ENCODE data around the gene SHISA8.

The SHISA8 gene

DNA sequence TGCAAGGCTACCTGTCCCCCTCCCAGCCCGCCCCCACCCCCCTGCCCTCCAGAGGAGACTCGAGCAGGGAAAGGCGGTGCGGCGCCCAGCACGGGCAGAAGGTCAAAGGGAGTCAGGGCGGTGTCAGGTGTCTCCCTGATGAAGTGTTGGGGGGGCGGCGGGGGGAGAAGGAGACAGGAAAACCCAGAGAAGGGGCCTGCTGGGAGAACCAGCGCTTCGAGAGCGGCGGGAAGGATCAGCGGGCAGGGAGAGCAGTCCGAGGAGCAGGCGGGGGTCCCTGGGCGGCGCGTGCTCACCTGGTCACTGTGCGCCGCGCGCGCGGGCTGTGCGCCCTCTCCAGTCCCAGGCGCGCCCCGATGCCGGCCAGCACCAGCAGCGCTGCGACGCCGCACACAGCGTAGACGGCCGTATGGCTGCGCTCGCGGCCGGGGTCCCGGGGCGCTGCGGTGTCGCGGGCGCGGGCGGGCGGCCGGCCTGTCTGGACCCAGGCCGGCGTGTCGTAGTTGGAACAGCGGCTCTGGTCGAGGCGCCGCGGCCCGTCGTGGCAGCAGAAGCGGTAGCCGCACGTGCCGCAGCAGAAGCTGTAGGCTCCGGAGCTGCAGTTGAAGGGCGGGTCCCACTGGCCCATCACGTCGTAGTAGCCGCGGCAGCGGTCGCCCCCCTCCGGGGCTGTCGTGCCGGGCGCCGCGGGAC, 886 bp downstream of the SHISA8 start:
- DNase-seq (ENCODE audit: low spot score): no peak

DNA sequence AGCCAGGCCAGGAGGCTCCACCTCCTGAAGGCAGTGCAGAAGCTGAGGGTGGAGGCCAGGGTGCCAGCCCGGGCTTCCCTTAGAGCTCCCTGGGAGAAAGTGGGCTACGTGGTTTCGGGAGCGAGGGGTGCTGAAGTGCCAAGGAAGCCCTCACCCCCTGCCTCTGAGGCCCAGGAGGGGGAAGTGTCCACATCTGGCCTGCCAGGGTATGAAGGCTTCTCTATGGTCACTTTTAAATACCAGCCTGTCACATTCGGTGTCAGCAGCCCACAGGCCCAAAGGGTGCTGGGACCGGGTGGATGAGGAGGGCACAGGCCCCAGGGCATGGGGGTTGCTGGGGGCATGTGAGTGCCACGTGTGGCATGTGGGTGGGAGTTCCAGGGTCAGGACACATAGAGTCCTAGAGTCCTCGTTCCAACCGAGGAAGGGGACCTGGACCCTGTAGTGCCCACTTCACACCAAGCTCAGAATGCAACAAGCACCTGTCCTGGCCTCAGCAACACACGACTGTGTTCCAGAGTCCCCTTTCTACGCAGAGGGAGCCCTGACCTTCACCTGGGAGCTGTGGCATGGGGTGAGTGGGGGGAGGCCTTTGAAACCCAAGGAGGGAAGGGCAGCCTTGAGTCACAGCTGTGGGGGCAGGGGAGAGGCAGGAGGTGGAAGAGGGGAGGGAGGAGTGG, 1.7 kb downstream of the SHISA8 start:
- DNase-seq (ENCODE audit: low spot score): no peak

DNA sequence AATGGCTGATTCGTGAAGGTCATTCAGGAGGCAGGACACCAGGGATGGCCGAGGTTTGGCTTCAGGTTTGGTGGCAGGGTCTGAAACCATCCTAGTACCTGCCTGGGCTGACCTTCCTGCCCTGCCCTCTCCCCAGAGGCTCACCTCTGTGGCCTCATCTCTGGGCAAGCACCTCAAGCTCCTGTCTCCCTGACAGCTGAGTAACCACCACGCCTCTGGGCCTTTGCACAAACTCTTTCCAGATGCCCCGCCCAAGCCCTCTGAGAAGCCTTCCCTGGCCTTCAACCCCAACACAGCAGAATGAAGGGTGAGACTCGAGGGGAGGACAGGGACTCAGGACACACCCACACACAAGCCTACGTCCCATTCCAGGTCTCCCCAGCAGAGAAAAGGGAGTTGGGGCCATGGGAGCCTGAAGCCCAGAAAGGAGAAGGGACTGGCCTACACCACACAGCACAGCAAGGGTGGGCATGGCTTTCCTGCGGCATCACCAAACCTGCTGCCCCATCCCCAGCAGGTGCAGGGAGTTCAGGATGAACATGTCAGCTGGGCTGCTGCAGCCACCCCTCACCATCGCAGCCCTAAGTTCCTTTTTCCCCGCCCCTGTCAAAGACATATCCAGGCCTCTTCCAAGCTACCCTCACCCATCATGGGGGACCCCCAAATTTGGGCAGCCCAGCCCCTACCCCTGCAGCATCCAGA, 2.4 kb downstream of the SHISA8 start:
- no peak for DNase-seq (ENCODE audit: low spot score)

DNA sequence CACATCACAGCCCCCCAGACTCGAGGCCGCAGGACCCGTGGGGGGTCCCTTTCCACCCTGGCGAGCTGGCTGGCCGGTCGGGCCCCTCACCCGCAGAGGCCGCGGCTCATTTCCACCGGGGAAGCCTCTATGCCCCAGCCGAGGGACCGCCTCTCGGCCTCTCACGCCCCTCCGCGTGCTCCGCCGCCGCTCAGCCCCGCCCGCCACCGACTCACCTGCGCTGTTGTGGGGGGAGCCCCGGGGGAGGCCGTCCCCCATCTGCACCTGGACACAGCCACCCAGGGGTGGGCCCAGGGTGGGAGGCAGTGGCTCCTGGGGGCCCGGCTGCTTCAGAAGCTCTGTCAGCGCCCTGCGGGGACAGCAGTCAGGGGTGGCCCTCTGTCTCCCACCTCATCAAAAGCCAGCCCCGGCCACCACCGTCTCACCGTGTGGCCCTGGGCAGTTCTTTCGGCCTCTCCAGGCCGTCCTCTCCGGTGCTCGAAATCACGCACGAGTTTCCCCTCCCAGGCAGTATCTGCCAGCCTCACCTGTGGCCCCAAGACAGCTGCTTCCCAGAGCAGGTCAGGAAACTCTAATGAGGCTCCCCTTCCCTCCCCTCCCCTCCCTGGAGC, 3.8 kb downstream of the SHISA8 start:
- no peak for DNase-seq (ENCODE audit: low spot score)

DNA sequence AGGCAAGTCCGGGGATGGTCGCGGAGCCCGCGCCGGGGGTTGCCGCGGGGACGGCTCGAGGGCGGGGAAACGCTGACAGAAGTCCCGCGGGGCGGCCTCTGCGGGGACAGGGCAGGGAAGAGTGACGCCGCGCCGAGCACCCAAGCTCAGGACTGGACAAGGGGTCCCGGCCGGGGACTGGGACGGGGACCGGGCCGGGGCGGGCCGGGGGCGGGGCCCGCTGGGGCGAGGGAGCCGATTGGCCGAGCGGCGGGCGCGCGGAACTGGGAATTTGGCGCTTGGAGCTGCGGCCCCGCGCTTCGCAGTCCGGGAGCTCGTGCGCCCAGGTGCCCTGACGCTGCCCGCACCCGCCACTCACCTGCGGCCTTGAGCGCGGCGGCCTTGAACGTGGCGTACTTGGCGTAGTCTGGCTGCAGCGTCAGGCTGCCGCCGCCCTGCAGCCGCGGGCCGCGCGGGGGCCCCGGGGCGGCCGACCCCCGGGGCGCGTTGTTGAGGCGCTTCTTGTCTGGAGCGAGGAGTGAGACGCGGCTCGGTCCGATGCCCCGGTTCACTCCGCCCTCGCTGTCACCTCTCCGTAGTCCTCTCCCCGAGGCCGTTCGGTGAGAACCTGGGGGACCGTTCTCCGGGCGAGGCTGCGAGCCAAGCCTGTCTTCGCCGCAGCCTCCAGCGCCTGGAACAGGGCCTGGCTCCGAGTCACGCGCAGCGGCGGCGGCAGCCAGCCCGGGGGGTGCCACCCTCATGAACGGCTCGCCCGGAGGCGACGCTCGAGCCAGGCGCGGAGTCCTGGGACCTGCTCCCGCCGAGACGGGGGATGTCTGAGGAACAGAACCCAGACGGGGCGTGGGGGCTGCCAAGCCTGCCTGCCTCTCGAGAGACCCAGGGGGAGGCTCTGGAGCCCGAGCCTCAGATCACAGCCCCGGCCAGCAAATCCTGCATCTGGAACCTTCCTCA, 4.5 kb downstream of the SHISA8 start:
- DNase-seq (ENCODE audit: low spot score): no peak

DNA sequence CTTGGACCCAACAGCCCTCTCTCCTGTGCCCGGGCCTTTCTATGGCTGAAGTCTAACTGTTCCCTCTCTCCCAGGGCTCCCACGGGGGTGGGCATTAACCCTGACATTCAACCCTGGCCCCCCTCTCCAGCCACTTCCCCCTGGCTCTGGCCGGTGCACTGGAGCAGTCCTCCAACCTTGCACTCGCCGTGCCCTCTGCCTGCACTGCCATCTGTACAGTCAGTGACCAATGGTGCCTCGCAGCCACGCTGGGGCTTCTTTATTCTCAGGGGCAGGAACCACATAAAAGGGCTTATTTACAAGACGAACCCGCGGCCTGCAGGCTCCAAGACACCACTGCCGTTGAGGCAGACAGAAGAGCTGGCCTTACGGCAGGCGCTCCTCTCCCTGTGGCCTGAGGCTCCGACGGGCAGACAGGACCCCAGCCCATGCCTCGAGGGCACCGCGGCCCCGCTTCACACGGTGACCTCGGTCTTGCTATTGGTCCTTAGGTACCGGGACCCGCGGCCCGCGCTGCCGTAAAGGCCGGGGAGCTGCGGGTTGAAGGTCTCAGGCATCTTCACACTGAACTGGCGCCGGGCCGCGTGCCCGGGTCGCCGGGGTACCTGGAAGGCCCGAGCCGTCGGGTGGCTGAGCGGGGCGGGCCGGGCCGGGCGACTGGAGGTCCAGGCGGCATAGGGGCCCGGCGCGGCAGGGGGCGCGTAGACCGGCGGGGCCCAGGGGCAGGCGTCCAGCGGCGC, 5.4 kb downstream of the SHISA8 start:
- DNase-seq (ENCODE audit: low spot score): peak; percentile 76

DNA sequence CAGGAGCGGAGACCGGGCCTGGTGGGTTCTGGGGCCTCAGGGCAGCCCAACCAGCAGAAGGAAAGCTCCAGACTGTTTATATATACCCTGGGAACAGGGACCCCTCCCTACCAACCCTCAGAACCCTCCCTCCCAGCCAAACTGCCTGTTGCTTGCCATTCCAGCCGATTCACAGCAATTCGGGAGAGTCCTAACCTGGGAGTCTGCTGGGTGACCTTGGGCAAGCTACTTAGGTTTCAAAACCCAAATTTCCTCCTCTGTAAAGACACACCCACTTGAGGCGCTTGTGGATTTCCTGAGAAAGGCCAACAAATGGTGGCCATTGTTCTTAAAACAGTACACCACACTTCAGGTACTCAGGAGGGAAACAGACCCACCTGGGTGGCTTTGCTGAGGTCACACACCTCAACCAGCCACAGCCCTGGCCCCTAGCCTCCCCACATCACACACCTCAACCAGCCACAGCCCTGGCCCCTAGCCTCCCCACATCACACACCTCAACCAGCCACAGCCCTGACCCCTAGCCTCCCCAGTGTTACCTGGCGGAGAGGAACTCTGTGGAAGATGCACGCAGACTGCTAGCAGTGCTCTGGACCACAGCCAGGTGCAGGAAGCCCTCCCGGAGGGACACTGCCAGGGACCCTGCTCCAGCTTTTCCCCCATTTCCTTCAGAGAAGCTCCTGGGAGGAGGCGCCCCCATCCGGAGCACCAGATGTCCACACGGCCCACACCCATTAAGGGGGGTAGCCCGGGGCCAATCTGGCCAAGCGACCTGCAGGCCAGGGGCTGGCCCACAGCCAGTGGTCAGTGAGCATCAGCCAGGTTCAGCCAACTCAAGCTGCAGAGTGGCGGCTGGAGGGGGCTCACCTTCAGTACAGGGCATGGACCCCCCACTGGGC, 6.2 kb downstream of the SHISA8 start:
- peak; percentile 39 for DNase-seq (ENCODE audit: low spot score)

DNA sequence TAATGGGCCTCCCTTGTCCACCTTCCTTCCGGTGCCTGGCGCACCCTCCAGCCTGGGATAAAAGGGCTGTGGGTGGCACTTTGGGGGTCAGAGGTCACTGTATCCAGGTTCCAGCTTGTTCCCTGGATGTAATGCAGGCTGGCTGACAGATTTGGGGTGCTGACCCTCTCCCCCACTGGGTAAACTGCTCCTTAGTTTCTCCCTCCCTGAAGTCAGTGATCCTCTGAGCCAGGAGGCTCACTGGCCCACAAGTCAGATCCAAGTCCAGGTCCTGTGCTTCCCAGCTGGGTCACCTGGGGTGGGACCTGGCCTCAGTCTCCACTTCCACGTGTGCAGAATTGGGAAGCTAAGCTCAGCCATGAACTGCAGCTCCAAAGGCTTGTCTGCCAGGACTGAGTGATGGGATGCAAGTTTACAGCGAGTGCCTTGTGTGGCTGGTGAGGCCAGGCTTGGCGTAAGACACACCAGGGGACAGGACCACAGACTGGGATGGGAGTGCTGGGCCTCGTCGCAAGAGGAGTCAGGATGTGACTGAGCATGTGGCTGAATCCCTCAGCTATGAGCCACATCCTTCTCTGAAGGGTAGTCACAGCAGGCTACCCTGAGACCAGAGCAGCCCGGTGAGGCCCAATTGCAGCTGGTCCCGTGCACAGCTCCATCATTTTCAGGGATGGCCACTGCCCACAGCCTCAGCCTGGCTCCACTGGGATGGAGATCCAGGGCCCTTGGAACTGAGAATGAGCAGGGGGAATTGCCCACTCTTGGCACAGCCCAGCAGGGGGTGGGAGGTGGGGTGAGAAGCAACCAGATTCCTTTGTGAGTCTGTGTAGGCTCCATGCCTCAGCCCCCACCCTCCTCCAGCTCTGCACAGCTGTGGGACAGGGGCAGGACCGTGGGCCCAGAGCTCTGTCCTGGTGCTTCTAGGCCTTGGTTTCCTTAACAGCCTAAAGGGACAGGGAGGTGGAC, 7.2 kb downstream of the SHISA8 start:
- no peak for DNase-seq (ENCODE audit: low spot score)

DNA sequence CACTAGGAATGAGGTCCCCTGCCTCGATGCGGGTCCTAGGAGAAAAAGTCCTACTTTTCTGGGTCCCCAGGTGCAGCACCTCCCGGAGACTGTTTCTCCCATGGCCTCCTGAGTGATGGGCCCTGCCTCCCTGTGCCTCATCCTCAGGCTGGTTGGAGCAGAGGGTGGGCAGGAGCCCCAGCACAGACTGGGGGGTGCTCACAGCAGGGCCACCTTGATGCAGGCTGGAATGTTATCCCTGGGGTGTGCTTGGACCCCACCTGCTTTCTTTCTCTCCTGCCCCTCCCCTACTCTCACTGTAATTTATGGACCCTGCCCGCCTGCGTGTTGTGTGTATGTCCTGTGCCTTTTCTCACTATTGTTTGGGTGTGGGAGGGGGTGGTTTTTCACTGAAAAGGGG, 8.1 kb downstream of the SHISA8 start:
- DNase-seq (ENCODE audit: low spot score): no peak

DNA sequence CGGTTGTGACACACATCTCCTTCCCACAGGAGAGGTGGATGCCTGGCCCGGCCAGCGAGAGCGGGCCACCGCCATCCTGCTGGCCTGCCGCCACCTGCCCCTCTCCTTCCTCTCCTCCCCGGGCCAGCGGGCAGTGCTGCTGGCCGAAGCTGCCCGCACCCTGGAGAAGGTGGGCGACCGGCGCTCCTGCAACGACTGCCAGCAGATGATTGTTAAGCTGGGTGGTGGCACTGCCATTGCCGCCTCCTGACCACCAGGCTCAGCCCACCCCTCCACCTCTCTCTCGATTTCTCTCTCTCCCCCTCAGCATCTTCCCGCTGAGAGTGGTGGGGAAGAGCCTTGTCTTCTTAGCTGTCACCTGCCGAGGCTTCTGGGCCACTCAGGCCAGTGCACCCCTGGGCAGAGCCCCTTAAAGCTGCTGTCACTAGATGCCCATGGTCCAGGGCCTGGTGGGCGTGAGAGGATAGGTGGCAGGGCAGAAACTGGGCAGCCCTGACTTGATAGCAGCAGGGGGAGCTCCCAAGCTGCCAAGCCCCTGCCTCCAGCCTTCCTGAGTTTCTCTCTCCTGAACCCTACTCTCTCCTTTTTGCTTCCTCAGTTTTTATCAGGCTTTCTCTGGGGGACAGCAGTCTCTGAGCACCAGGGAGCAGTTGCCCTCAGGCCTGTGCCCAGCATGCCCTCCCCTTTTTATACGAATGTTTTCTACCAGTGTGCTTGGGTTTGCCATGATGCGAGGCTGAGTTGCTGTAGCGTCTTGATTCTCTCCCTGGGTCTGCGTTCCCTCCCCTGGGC, 9.3 kb downstream of the SHISA8 start:
- no peak for DNase-seq (ENCODE audit: low spot score)

DNA sequence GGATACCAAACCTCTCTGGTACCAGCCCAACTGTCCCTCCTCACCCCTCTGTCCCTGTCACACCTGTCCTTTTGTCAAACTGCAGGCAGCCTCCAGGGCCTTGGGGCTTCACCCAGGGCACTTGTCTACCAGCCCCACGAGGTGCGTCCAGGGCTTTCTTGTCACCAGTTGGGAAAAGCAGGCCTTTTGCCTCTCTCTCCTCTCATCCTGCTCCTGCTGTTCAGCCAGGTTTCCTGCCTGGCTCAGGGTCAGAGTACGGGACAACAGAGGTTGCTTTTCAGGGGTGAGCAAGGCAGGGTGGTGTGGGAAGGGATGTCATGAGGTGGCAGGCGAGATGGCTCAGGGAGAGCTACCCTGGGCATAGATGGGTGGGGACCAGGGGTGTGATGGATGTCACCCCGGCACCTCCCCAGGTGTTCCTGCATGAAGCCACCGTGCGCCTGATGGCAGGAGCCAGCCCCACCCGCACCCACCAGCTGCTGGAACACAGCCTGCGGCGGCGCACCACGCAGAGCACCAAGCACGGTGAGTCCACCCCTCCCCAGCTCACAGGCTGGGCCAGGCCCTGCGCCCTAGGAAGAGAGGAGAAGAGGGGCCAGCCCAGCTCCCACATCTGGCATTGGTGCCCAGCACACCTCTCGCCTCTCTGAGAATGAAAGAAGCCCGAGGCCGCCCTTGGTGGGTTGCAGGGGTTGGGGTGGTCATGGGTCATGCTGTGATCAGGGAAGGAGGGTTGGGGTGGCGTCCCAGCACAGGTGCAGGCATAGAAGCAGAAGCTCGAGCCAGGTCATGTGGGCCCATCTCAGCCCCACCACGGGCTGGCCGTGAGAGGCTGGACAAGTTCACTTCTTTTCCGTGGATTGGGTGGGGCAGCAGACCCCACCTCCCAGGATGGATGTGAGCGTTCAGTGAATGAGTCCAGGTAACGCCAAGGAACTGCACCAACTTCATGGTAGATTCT, 10.1 kb downstream of the SHISA8 start:
- DNase-seq (ENCODE audit: low spot score): no peak

DNA sequence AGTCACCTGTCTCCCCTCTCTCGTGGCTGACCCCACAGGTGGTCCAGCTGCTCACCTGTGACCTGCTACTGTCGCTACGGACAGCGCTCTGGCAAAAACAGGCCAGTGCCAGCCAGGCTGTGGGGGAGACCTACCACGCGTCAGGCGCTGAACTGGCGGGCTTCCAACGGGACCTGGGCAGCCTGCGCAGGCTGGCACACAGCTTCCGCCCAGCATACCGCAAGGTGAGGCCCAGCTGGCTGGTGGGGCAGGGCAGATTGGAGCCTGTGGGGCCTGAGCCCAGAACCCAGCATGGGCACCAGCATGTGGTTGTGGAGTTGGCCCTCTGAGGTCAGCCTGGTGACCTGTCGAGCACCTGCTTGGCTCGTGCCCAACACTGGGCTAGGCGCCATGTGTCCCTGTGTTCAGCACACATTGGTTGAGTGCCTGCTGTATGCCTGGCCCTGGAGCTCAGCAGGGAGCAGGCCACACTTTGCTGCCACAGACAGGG, 11.9 kb downstream of the SHISA8 start:
- no peak for DNase-seq (ENCODE audit: low spot score)

DNA sequence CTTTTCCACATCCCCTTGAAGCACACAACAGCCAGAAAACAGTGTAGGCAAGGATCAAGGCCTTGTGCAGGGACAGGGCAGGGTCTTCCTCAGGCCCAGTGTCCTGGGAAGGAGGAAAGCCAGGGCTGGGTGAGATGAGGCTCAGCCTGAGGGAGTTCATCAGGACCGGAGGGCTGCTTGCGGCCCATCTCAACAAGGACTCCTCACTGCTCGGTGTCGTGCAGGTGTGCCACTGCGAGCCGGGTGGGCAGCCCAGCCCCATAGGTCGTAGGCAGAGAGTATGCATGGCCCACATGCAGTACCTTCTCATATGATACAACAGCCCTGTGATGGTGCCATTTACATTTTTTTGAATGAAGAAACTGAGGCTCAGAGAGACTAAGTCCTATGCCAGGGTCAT, 12.9 kb downstream of the SHISA8 start:
- no peak for DNase-seq (ENCODE audit: low spot score)

DNA sequence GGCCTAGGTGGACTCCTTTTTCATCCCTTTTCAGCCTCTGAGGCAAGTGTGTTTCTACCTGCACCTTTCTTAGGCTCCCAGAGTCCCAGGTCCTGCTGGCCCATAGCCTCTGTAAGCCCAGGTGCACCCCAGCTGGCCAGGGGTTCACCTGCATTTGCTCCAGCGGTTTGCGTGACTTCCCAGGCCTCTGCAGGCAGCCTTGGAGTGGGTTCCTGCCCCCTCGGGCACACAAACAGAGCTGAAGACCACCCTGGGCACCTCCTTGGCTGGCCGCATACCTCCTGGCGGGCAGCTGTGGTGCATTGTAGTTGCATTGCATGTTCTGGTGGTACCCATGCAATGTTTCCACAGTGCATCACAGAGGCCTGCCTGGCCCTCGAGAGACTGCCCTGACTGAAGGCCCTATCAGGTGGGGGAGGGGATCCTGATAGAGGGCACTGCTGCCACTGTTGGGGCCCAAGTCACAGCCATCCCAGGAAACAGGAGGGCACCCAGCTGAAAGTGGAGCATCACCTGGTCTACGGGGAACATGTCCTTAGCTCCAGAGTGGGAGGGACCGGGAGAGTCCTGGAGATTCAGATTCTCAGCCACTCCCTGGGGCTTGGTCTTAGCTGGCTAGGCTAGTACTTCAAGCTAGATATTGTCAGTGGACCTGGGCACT, 14.1 kb downstream of the SHISA8 start:
- DNase-seq (ENCODE audit: low spot score): no peak

DNA sequence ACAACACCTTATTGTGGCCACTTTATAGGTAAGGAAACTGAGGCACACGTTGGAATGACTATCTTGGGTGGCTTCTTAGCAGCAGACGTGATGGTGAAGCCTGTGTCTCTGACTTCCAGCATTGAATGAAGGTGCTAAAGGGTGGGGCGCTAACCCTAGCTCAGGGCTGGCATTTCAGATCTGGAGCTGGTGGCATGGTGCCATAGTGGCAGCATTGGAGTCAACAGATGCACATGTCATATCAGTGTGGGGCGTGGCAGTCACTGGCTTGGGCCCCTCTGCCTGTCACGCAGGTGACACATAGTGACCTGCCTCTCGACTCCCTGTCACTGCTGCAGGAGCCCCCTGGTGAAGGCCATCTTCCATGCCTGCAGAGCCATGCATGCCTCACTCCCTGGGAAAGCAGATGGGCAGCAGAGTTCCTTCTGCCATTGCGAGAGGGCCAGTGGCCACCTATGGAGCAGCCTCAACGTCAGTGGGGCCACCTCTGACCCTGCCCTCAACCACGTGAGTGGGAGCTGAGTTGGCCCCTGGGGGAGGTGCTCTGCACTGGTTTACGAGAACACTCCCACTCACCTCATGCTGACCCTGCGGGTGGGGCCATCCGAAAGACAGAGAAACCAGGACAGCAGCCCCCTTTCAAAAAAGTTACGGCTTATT, 14.8 kb downstream of the SHISA8 start:
- DNase-seq (ENCODE audit: low spot score): no peak

Data from SW480 (cell line).